ENCODE data around the gene BBC3. TPM values are rescaled to one million over a fixed set of nuclear protein-coding genes. Genes with fewer than 3 reads are reported as not detected.

Gene BBC3
- total RNA-seq, 8 experiments from 2014 or later: 17.4 to 23.6 (median 20.3) TPM

DNA sequence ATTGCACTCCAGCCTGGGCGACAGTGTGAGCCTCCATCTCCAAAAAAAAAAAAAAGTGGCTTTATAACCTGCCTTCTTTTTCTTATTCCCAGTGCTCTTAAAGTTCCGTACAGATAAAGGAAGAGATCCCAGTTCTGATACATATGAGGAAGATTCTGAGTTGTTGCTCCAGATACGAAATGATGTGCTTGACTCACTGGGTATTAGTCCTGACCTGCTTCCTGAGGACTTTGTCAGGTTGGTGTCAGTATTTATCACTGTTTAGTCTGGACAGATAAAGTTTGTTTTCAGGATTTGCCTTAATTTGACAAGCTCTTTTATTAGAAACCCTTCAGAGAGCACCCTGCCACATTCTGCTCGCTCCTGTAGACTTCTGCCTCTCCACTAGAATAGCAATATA is 33.9 kb downstream of the BBC3 start:
- no peaks in the 10 kb centered on the region for H3K4me1 ChIP-seq (replicated peaks in 1 of 2)

DNA sequence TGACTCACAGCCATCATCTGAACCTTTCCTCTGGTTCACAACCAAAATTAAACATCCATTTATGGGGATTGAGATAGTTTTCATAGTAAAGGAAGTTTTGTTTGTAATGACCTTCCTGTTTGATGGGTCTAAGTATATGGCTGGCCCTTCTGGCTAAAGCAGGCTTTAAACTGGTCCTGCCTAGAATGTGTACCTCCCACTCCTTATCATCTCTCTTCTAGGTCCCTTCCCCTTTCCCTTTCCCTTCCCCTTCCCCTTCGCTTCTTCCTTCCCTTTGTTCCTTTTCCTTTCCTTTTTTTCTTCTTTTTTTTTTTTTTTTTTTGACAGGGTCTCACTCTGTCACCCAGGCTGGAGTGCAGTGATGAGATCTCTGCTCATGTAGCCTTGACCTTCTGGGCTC is 35.6 kb downstream of the BBC3 start:
- WGBS, 10 experiments: 88 to 100% (median 95%) methylated on average over 1 of the region's 1 CpG; no CpG with 5 or more reads in 2 of the 10 experiments
- Histone ChIP-seq H3K4me1 (replicated peaks in 1 of 2) (peaks cover 3 to 7% of the 10 kb centered on the region in 2 donors), H3K4me3 (no peak overlapping the region), H3K27ac (no peak overlapping the region)
- in situ Hi-C loops (cut with MboI; ENCODE audit: low pct_unique_long_range_greater_than_20kb in 2 of 9, low sequenced_read_pairs in 9 of 9, unreplicated experiment in 9 of 9): no loop called here
- ATAC-seq (replicated peaks in 6 of 8): no peak

More for the DNA sequence above, 33.9 kb downstream of the BBC3 start:
- Histone ChIP-seq H3K27ac (no peak overlapping the region), H3K4me3 (no peak overlapping the region)
- 68 to 100% (median 93%) methylated on average over 1 to 4 of the region's 4 CpGs; no CpG with 5 or more reads in 1 of the 10 experiments for WGBS, 10 experiments
- in situ Hi-C loops (cut with MboI; ENCODE audit: low pct_unique_long_range_greater_than_20kb in 2 of 9, low sequenced_read_pairs in 9 of 9, unreplicated experiment in 9 of 9): no loop called here
- ATAC-seq (replicated peaks in 6 of 8): no peak

DNA sequence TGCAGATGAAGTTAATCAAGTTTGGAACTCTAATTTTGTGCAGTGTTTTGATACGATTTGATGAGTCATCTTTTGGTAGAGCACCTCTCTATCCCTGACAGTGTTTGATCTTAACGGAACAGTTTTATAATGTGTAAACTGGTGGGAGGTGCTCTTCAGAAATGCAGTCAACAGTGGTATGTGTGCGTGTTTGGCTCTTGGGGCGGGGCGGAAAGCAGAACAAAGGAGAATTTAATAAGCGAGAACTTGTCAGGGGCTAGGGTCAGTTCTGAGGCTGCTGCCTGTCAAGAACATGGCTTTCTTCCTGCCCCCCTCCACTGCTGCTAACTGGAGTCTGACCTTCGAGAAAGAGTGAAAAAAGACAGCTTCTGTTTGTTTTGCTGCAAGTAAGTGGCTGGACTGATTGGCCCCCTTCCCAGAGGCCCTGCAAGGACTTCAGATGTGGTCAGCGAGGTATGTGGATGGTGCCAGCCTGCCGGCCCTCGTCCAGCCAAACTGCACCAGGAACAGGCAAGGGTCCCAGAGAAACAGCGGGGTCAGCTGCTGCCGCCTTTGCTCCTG is 40.8 kb downstream of the BBC3 start:
- peak; percentile 63 to 89 (median 74) for ATAC-seq (replicated peaks in 6 of 8)
- Histone ChIP-seq H3K4me1 (replicated peaks in 1 of 2) (peaks cover 16% of the 10 kb centered on the region in 2 donors), H3K27ac (peak overlapping the region; percentile 2 to 45), H3K4me3 (no peak overlapping the region)
- in situ Hi-C loops (cut with MboI; ENCODE audit: low pct_unique_long_range_greater_than_20kb in 2 of 9, low sequenced_read_pairs in 9 of 9, unreplicated experiment in 9 of 9): no loop called here
- 13 to 92% (median 55%) methylated on average over 2 to 9 of the region's 12 CpGs; no CpG with 5 or more reads in 1 of the 10 experiments for WGBS, 10 experiments

DNA sequence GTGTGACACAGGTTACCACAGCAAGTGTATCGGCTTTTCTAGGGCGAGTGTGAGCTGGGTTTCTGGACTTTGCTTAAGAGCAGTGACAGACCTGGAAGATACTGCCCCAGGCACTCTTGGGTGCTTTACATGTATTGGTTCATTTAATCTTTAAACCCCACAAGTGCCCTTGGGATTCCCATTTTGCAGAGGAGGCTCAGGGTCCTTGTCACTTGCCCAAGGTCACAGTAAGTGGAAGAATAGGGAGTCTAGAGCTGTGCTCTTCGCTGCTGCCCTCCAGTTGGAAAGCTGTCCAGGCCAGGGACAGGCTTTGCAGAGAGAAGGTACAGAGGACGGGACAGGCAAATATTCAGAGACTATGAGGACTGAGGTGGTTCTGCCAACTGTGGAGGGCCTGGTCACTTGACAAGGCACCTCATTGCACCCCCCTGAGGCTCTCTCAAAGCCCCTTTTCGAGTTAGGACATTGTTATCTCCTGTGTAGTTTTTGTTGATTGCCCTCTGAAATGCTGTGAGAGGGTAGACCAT is 42.4 kb downstream of the BBC3 start:
- no peak for ATAC-seq (replicated peaks in 6 of 8)
- Histone ChIP-seq H3K4me1 (replicated peaks in 1 of 2) (peaks cover 16 to 17% of the 10 kb centered on the region in 2 donors), H3K27ac (no peak overlapping the region), H3K4me3 (no peak overlapping the region)
- in situ Hi-C loops (cut with MboI; ENCODE audit: low pct_unique_long_range_greater_than_20kb in 2 of 9, low sequenced_read_pairs in 9 of 9, unreplicated experiment in 9 of 9): no loop called here
- 94 to 100% (median 100%) methylated on average over 1 to 3 of the region's 5 CpGs; no CpG with 5 or more reads in 3 of the 10 experiments for WGBS, 10 experiments

DNA sequence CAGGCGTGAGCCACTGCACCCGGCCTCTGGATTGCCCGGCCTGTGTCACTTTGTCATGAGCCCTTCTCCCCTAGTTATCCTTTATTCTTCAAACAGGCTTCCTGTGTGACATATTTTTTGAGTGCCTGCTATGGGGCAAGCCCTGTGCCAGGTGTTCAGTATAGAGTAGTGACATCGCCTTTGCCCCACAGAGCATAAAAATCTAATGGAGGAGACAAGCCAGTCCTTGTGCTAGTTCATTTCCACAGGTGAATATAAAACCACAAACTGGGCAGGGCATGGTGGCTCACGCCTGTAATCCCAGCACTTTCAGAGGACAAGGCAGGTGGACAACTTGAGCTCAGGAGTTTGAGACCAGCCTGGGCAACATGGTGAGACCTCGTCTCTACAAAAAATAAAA is 43.2 kb downstream of the BBC3 start:
- no peak overlapping the region for H3K27ac ChIP-seq
- WGBS, 10 experiments: 72 to 100% (median 94%) methylated on average over 1 to 4 of the region's 6 CpGs; no CpG with 5 or more reads in 2 of the 10 experiments
- in situ Hi-C loops (cut with MboI; ENCODE audit: low pct_unique_long_range_greater_than_20kb in 2 of 9, low sequenced_read_pairs in 9 of 9, unreplicated experiment in 9 of 9): no loop called here

DNA sequence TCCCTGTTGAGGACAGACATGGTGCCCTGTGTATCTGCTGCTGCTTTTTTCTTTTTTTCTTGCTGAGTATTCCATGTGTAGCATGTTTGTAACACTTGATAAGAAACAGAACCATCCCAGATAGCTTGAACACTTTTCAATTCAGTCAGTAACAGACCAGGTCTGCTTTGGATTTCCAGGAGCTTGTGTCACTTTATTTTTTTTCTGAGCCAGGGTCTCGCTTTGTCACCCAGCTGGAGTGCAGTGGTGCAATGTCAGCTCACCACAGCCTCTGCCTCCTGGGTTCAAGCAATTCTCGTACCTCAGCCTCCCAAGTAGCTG is 43.7 kb downstream of the BBC3 start:
- Histone ChIP-seq H3K27ac (no peak overlapping the region), H3K4me3 (no peak overlapping the region), H3K4me1 (replicated peaks in 1 of 2) (peaks cover 16 to 23% of the 10 kb centered on the region in 2 donors)
- no peak for ATAC-seq (replicated peaks in 6 of 8)
- 0 to 100% (median 100%) methylated on average over 1 to 2 of the region's 2 CpGs; no CpG with 5 or more reads in 7 of the 10 experiments for WGBS, 10 experiments
- in situ Hi-C loops (cut with MboI; ENCODE audit: low pct_unique_long_range_greater_than_20kb in 2 of 9, low sequenced_read_pairs in 9 of 9, unreplicated experiment in 9 of 9): no loop called here

More for the DNA sequence above, 43.2 kb downstream of the BBC3 start:
- no peak for ATAC-seq (replicated peaks in 6 of 8)
- no peak overlapping the region for H3K4me3 ChIP-seq
- H3K4me1 ChIP-seq (replicated peaks in 1 of 2): peaks cover 16 to 23% of the 10 kb centered on the region in 2 donors

DNA sequence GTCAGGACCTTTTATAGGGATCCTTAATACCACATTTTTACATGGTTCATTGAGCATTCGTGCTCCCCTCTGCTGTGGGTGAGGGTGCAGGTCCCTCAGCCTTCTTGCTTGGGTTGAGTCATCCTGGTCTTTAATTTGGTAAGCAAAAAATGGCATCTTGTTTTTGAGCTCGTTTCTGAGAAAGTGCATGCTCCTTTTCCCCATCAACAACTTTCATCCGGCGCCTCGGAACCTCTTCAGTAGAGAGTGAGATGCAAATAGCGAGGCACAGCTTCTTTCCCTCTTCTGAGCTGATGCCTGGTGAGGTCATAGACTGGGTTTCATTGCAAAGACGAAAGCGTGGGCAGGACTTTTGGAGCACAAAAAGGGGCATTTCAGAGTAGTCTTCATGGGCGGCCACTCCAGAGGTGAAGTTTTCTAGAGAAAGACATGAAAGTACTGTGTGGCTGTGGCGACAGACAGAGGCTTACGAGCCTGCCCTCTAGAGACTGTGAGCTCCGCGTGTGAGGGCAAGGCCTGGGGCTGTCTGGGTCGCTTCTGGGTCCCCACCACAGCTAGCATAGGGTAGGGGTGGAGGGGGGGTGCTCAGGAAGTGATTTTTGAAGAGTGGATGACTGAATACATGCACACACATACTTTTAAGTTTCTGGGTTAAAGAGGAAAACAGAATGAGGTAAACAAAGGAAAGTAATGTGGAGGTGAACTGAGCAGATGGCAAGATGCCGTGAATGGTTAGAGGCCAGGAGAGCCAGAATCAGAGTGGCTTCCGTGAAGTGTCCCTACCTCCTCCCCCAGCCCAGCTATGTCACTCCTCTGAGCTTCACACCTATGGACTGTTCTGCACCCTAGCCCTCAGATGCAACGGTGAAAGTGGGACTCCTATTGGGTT is 44.3 kb downstream of the BBC3 start:
- peaks cover 16 to 23% of the 10 kb centered on the region in 2 donors for H3K4me1 ChIP-seq (replicated peaks in 1 of 2)
- H3K4me3 ChIP-seq: no peak overlapping the region
- in situ Hi-C loops (cut with MboI; ENCODE audit: low pct_unique_long_range_greater_than_20kb in 2 of 9, low sequenced_read_pairs in 9 of 9, unreplicated experiment in 9 of 9): no loop called here
- no peak for ATAC-seq (replicated peaks in 6 of 8)
- H3K27ac ChIP-seq: no peak overlapping the region
- 69 to 100% (median 85%) methylated on average over 1 to 13 of the region's 17 CpGs for WGBS, 10 experiments

DNA sequence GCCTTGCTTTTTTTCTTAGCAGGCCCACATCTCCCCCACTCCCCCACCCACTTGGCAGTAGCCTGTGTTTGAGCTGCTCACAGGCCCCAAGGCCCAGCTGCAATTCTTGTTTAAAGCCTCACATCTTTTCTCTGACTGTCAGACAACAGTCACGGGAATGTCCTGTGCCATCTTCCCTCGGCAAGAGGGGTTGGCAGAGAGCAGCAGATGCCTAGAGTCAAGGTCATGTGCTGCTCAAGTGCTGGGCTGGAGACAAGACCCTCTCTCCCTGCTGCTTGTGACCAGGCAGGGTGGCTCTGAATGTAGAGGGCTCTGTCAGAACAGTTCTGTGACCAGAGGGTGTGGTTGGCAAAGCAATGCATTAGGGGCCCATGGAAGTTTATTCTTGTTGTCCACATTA is 47.4 kb downstream of the BBC3 start:
- H3K27ac ChIP-seq: peak overlapping the region in 1 of 2 donors; percentile 34
- H3K4me3 ChIP-seq: no peak overlapping the region
- H3K4me1 ChIP-seq (replicated peaks in 1 of 2): peaks cover 5 to 8% of the 10 kb centered on the region in 2 donors
- in situ Hi-C loops (cut with MboI; ENCODE audit: low pct_unique_long_range_greater_than_20kb in 2 of 9, low sequenced_read_pairs in 9 of 9, unreplicated experiment in 9 of 9): no loop called here
- 25 to 80% (median 57%) methylated on average over 1 to 2 of the region's 2 CpGs; no CpG with 5 or more reads in 7 of the 10 experiments for WGBS, 10 experiments
- ATAC-seq (replicated peaks in 6 of 8): peak in 7 of 8 experiments; percentile 38 to 82 (median 58)

DNA sequence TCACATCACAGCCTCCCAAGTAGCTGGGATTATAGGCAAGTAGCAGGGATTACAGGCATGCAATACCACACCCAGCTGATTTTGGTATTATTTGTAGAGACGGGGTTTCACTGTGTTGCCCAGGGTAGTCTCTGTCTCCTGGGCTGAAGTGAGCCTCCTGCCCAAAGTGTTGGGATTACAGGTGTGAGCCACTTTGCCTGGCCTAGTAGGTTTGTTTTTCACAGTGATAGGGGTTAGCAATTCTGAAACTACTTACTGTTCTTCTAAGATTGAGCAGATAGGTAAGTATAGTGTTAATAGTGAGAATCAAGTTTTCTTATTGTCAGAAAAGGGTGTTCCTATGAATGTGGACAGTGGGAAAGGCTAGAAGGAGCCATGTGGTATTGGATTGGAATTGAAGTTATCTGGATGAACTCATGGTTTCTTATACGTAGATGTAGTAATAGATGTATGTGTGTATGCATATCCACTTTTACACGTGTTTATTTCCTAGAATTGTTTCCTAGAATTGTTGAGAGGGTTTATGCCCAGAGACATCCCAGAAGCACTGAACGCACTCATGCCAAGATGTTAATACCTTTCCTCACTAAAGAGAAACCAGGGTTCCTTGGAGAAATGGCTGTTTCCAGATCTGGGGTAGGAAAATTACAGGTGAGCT is 51.2 kb downstream of the BBC3 start:
- no peak overlapping the region for H3K27ac ChIP-seq
- 80 to 100% (median 92%) methylated on average over 1 to 4 of the region's 4 CpGs; no CpG with 5 or more reads in 1 of the 10 experiments for WGBS, 10 experiments
- in situ Hi-C loops (cut with MboI; ENCODE audit: low pct_unique_long_range_greater_than_20kb in 2 of 9, low sequenced_read_pairs in 9 of 9, unreplicated experiment in 9 of 9): no loop called here

DNA sequence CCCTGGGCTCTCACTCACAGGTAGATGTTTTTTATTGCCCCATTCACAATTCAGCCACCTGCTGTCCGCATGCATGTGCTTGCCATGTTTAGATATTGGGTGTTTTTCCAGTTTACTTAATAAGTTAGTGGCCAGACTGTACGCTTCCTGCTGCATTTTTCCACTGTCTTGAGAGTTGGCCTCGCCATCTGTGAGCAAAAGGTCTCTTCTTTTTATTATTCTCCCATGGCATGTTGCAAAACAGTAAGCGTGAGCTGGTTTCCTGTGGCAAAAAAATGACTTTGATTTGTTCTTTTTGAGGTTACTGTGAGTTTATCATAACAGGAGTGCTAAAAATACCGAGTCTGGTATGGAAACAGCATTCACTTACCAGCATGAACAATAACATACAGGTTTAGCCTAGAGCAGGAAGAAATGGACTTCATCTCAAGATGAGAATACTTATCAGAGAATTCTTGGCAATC is 54.3 kb downstream of the BBC3 start:
- in situ Hi-C loops (cut with MboI; ENCODE audit: low pct_unique_long_range_greater_than_20kb in 2 of 9, low sequenced_read_pairs in 9 of 9, unreplicated experiment in 9 of 9): no loop called here
- ATAC-seq (replicated peaks in 6 of 8): peak in 1 of 8 experiments; percentile 32
- 24 to 100% (median 92%) methylated on average over 2 to 5 of the region's 5 CpGs; no CpG with 5 or more reads in 2 of the 10 experiments for WGBS, 10 experiments
- Histone ChIP-seq H3K4me1 (replicated peaks in 1 of 2) (peaks cover 0 to 4% of the 10 kb centered on the region in 2 donors), H3K4me3 (no peak overlapping the region), H3K27ac (no peak overlapping the region)

More for the DNA sequence above, 51.2 kb downstream of the BBC3 start:
- H3K4me1 ChIP-seq (replicated peaks in 1 of 2): peaks cover 0 to 11% of the 10 kb centered on the region in 2 donors
- ATAC-seq (replicated peaks in 6 of 8): no peak
- H3K4me3 ChIP-seq: no peak overlapping the region

DNA sequence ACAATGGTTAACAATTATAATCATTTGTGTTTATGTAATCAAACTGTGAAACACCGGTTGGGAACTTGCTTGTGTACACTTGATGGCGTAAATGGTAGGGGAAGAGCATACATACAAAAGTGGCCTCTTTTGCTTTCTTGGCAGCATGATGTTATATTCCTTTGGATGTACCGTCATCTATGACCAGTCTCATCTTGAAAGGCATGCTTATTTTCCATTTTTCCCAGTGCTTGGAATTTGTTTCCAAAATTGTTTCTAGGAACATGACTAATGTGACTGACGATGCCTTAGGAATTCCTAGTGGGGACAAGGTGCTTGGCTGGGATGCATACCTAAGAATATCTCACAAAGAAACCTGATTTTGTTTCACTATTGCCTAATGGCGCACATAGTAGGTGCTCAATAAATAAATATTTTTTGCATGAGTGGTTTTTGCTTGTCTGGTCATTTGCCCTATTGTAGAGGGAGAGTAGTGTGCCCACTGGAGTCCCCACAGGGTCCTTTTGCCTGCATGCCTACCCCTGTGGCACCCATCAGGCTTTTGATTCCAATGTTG is 54.9 kb downstream of the BBC3 start:
- in situ Hi-C loops (cut with MboI; ENCODE audit: low pct_unique_long_range_greater_than_20kb in 2 of 9, low sequenced_read_pairs in 9 of 9, unreplicated experiment in 9 of 9): no loop called here
- Histone ChIP-seq H3K4me1 (replicated peaks in 1 of 2) (peaks cover 0 to 4% of the 10 kb centered on the region in 2 donors), H3K27ac (no peak overlapping the region), H3K4me3 (no peak overlapping the region)
- no peak for ATAC-seq (replicated peaks in 6 of 8)
- WGBS, 10 experiments: 53 to 100% (median 93%) methylated on average over 1 to 5 of the region's 5 CpGs; no CpG with 5 or more reads in 1 of the 10 experiments

DNA sequence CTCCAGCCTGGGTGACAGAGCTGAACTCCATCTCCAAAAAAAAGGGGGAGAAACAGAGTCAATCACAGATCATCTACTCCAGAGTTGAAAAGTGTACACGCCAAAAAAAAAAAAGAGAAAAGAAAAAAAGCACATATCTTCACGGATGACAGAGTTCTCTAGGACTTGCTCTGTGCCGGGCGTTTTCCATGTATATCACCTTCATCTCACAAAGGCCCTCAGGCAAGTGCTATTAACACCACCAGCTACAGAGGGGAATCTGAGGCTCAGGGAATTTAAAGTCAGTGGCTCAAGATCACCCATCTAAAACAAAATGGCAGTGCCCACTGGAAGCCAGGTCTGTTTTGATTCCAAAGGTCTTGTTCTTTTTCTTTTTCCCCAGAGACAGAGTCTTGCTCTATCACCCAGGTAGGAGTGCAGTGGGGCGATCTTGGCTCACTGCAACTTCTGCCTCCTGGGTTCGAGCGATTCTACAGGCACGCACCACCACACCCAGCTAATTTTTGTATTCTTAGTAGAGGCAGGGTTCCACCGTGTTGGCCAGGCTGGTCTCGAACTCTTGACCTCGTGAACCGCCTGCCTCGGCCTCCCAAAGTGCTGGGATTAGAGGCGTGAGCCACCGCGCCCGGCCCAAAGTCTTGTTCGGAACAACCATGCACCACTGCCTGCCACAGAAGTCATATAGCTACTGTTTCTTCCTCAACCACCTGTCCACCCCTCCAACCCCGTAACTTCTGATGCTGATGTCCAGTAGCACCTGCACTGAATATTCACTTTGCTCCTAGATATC is 58.1 kb downstream of the BBC3 start:
- peak in 1 of 8 experiments; percentile 34 for ATAC-seq (replicated peaks in 6 of 8)
- in situ Hi-C loops (cut with MboI; ENCODE audit: low pct_unique_long_range_greater_than_20kb in 2 of 9, low sequenced_read_pairs in 9 of 9, unreplicated experiment in 9 of 9): no loop called here
- Histone ChIP-seq H3K4me3 (no peak overlapping the region), H3K27ac (no peak overlapping the region), H3K4me1 (replicated peaks in 1 of 2) (peaks cover 0 to 3% of the 10 kb centered on the region in 2 donors)
- 66 to 100% (median 94%) methylated on average over 3 to 12 of the region's 19 CpGs; no CpG with 5 or more reads in 2 of the 10 experiments for WGBS, 10 experiments

All from motor neuron (in vitro differentiated cells).